MM.1S (cell line): ENCODE measurements around the gene SLC6A7.

Experiments
- DNase-seq: peaks from one replicate; pipeline ENCODE4 v3.0.0-alpha.2; 2015
- H2AFZ ChIP-seq: fragments of 300-600 bp; sonication (generic); 2 replicates; pipeline ENCODE4 v1.6.0; 2016; ENCODE audit warnings: antibody characterized with exemption, low read length
- H3F3A ChIP-seq: fragments of 300-600 bp; sonication (generic); 2 replicates; pipeline ENCODE4 v1.6.1; 2016; ENCODE audit warnings: mild to moderate bottlenecking, antibody characterized with exemption, low read length, moderate library complexity, mixed read lengths; ENCODE audit not compliant: insufficient read depth
- H3K27ac ChIP-seq: fragments of 300-600 bp; sonication (generic); 2 replicates; pipeline ENCODE4 v1.5.1; 2016; ENCODE audit warnings: mild to moderate bottlenecking, low read length
- H3K27me3 ChIP-seq: fragments of 300-600 bp; sonication (generic); replicated peaks from 2 replicates; pipeline ENCODE4 v1.6.0; 2016; ENCODE audit warnings: low read length; ENCODE audit not compliant: insufficient read depth
- H3K36me3 ChIP-seq: fragments of 300-600 bp; sonication (generic); replicated peaks from 2 replicates; pipeline ENCODE4 v1.6.1; 2016; ENCODE audit warnings: mild to moderate bottlenecking, low read length, mixed read lengths; ENCODE audit not compliant: insufficient read depth
- H3K4me1 ChIP-seq: fragments of 300-600 bp; sonication (generic); 2 replicates; pipeline ENCODE4 v1.6.1; 2016; ENCODE audit warnings: low read length, mixed read lengths
- H3K4me2 ChIP-seq: fragments of 300-600 bp; sonication (generic); 2 replicates; pipeline ENCODE4 v1.6.0; 2016; ENCODE audit warnings: low read depth, low read length
- H3K4me3 ChIP-seq: fragments of 300-600 bp; sonication (generic); 2 replicates; pipeline ENCODE4 v1.5.1; 2016; ENCODE audit warnings: low read length, mixed read lengths
- H3K79me2 ChIP-seq: fragments of 300-600 bp; sonication (generic); 2 replicates; pipeline ENCODE4 v1.6.1; 2016; ENCODE audit warnings: mixed run types, low read length, mixed read lengths
- H3K9ac ChIP-seq: fragments of 300-600 bp; sonication (generic); 2 replicates; pipeline ENCODE4 v1.6.1; 2016; ENCODE audit warnings: low read length, mixed read lengths
- H3K9me2 ChIP-seq: fragments of 300-600 bp; sonication (generic); replicated peaks from 2 replicates; pipeline ENCODE4 v1.6.1; 2016; ENCODE audit warnings: mild to moderate bottlenecking, low read length, mixed read lengths; ENCODE audit not compliant: insufficient read depth
- H3K9me3 ChIP-seq: fragments of 300-600 bp; sonication (generic); replicated peaks from 2 replicates; pipeline ENCODE4 v1.6.1; 2016; ENCODE audit warnings: mild to moderate bottlenecking, low read length, mixed read lengths; ENCODE audit not compliant: insufficient read depth
- H4K20me1 ChIP-seq: fragments of 300-600 bp; sonication (generic); 2 replicates; pipeline ENCODE4 v1.6.1; 2016; ENCODE audit warnings: mild to moderate bottlenecking, low read length, moderate library complexity, mixed read lengths; ENCODE audit not compliant: insufficient read depth
- CTCF ChIP-seq: fragments of 300-600 bp; sonication (generic); IDR thresholded peaks from 2 replicates; pipeline ENCODE4 v1.5.1; 2016; ENCODE audit warnings: antibody characterized with exemption, low read length, mixed read lengths
- EZH2 ChIP-seq: fragments of 300-600 bp; sonication (generic); optimal IDR thresholded peaks from 2 replicates; pipeline ENCODE3; 2017; ENCODE audit warnings: low read depth, mild to moderate bottlenecking, antibody characterized with exemption, low read length, mixed read lengths
- EZH2phosphoT487 ChIP-seq: fragments of 300-600 bp; sonication (generic); IDR thresholded peaks from 2 replicates; pipeline ENCODE4 v1.6.1; 2018; ENCODE audit warnings: antibody characterized with exemption, low read length

The SLC6A7 gene

GRCh38 chr5:150239794-150240122 lies 49.9 kb downstream of the SLC6A7 start:
- H3K4me2 ChIP-seq: no peak overlapping the region
- no peaks in the 10 kb centered on the region for H3K9me2 ChIP-seq
- no peak for DNase-seq
- TF ChIP-seq EZH2phosphoT487 (no peak), CTCF (no peak), EZH2 (no peak)
- H4K20me1 ChIP-seq: no peaks in the 10 kb centered on the region
- H3K36me3 ChIP-seq: no peaks in the 10 kb centered on the region
- no peaks in the 10 kb centered on the region for H3K4me1 ChIP-seq
- no peak overlapping the region for H2AFZ ChIP-seq
- no peaks in the 10 kb centered on the region for H3K79me2 ChIP-seq
- no peaks in the 10 kb centered on the region for H3F3A ChIP-seq
- H3K9ac ChIP-seq: no peak overlapping the region
- H3K4me3 ChIP-seq: no peak overlapping the region
- H3K9me3 ChIP-seq: no peaks in the 10 kb centered on the region
- no peak overlapping the region for H3K27ac ChIP-seq
- H3K27me3 ChIP-seq: no peaks in the 10 kb centered on the region

GRCh38 chr5:150241298-150242160 lies 51.7 kb downstream of the SLC6A7 start:
- no peaks in the 10 kb centered on the region for H3K4me1 ChIP-seq
- H3K4me2 ChIP-seq: no peak overlapping the region
- no peaks in the 10 kb centered on the region for H3K27me3 ChIP-seq
- no peak overlapping the region for H3K4me3 ChIP-seq
- no peaks in the 10 kb centered on the region for H3K9me3 ChIP-seq
- no peaks in the 10 kb centered on the region for H3F3A ChIP-seq
- no peaks in the 10 kb centered on the region for H3K79me2 ChIP-seq
- H4K20me1 ChIP-seq: no peaks in the 10 kb centered on the region
- no peak overlapping the region for H2AFZ ChIP-seq
- no peak overlapping the region for H3K27ac ChIP-seq
- H3K9me2 ChIP-seq: no peaks in the 10 kb centered on the region
- TF ChIP-seq CTCF (no peak), EZH2 (no peak), EZH2phosphoT487 (no peak)
- no peaks in the 10 kb centered on the region for H3K36me3 ChIP-seq
- no peak for DNase-seq
- no peak overlapping the region for H3K9ac ChIP-seq

GRCh38 chr5:150242251-150242894 lies 52.5 kb downstream of the SLC6A7 start:
- Histone ChIP-seq H3K36me3 (no peaks in the 10 kb centered on the region), H3K9ac (no peak overlapping the region), H3K79me2 (no peaks in the 10 kb centered on the region), H3K27ac (no peak overlapping the region), H3K27me3 (no peaks in the 10 kb centered on the region), H3K4me1 (no peaks in the 10 kb centered on the region), H3K9me2 (no peaks in the 10 kb centered on the region), H3K4me3 (no peak overlapping the region), H3K4me2 (no peak overlapping the region), H3K9me3 (no peaks in the 10 kb centered on the region), H4K20me1 (no peaks in the 10 kb centered on the region), H3F3A (no peaks in the 10 kb centered on the region), H2AFZ (no peak overlapping the region)
- no peak for DNase-seq
- no peak for TF ChIP-seq CTCF
- no peak for TF ChIP-seq EZH2phosphoT487
- TF ChIP-seq EZH2: no peak
